ENCODE results near the gene LDAF1. TPM values are rescaled to one million over a fixed set of nuclear protein-coding genes. Genes with fewer than 3 reads are reported as not detected.

The LDAF1 gene
- total and polyA plus RNA-seq, 2 of the 8 experiments (the other 6 are each of a cell fraction or from before 2014, with no cell fraction given), result 32.4 to 34.2 TPM

- no peak for TF ChIP-seq ATF3 (IDR thresholded peaks at IDR 0.05; ENCODE audit: insufficient read depth, low read depth, low read length)
- TF ChIP-seq TBP (IDR thresholded peaks at IDR 0.05; ENCODE audit: low read depth, low read length), result no peak
- no peak for TF ChIP-seq ASH2L (IDR thresholded peaks at IDR 0.05; ENCODE audit: low read length)
Measured at GRCh38 chr16:21192991-21193390, 34.5 kb downstream of the LDAF1 start (continued).

Data from H1 (cell line).